CD4-positive, alpha-beta T cell (primary cell): Measurements from ENCODE around the gene AVEN. TPM values are rescaled to one million over a fixed set of nuclear protein-coding genes. Genes with fewer than 3 reads are reported as not detected.

Experiments
- ATAC-seq: fragments of 200-7000 bp; cut with Tn5 transposase; one replicate; pipeline ENCODE4 v1.10.0; 2022; ENCODE audit warnings: mild to moderate bottlenecking; ENCODE audit not compliant: poor library complexity
- CTCF ChIA-PET: fragments of 350-600 bp; sonication (Branson Sonifier 250); formaldehyde crosslinking; loops from one replicate; lab custom pipeline; 2021; ENCODE audit warnings: antibody characterized with exemption, inconsistent platforms; lab: Charles Lee
- POLR2A ChIA-PET: fragments of 350-600 bp; sonication (Branson Sonifier 250); formaldehyde crosslinking; loops from one replicate; lab custom pipeline; 2021; ENCODE audit warnings: antibody characterized with exemption, inconsistent platforms; lab: Charles Lee
- DNase-seq, 14 experiments: peaks; one replicate each; pipeline ENCODE4 v3.0.0-alpha.2; 2013 to 2020; ENCODE audit warnings: mixed read lengths in 2 of 14
- H3K27ac ChIP-seq, 2 donors: one replicate each; pipeline versions ENCODE4 v1.5.1 to v1.7.0; 2013; ENCODE audit warnings: low read length in 2 of 2, low read depth in 1 of 2, mild to moderate bottlenecking in 1 of 2
- H3K27me3 ChIP-seq, 2 experiments: 1 replicate in 1 of 2; 2 replicates in 1 of 2; pipeline versions ENCODE4 v1.6.1 to v1.7.0; 2013; ENCODE audit warnings: low read length in 2 of 2, control low read depth in 1 of 2, mild to moderate bottlenecking in 1 of 2, moderate library complexity in 1 of 2; ENCODE audit not compliant: insufficient read depth in 2 of 2, control insufficient read depth in 1 of 2
- H3K36me3 ChIP-seq: one replicate; pipeline ENCODE4 v1.6.1; 2013; ENCODE audit warnings: low read length, control low read depth; ENCODE audit not compliant: insufficient read depth
- H3K4me1 ChIP-seq: one replicate; pipeline ENCODE4 v1.6.1; 2013; ENCODE audit warnings: low read length, control low read depth; ENCODE audit not compliant: insufficient read depth
- H3K4me3 ChIP-seq: one replicate; pipeline ENCODE4 v1.5.1; 2013; ENCODE audit warnings: mild to moderate bottlenecking, low read length, moderate library complexity
- H3K9me3 ChIP-seq, 2 experiments: 1 replicate in 1 of 2; 2 replicates in 1 of 2; pipeline versions ENCODE4 v1.6.1 to v1.7.0; 2013; ENCODE audit warnings: low read length in 2 of 2, mild to moderate bottlenecking in 2 of 2, control low read depth in 1 of 2, moderate library complexity in 1 of 2; ENCODE audit not compliant: control insufficient read depth in 1 of 2, insufficient read depth in 1 of 2
- H3K27ac Mint-ChIP-seq: one replicate; pipeline ENCODE4 v1.8.0; 2020; ENCODE audit warnings: mixed read lengths
- H3K27me3 Mint-ChIP-seq: one replicate; pipeline ENCODE4 v1.8.0; 2021; ENCODE audit warnings: mixed read lengths
- H3K36me3 Mint-ChIP-seq: one replicate; pipeline ENCODE4 v1.8.0; 2021; ENCODE audit warnings: low read depth, mixed read lengths
- H3K4me1 Mint-ChIP-seq: one replicate; pipeline ENCODE4 v1.8.0; 2021; ENCODE audit warnings: low read depth, mixed read lengths
- H3K4me3 Mint-ChIP-seq: one replicate; pipeline ENCODE4 v1.8.0; 2020; ENCODE audit warnings: mild to moderate bottlenecking, mixed read lengths
- H3K9me3 Mint-ChIP-seq: one replicate; pipeline ENCODE4 v1.8.0; 2020; ENCODE audit warnings: mixed read lengths
- intact Hi-C, 2 experiments: fragments of 100-400 bp; cut with DNase I in 1 of 2; cut with micrococcal nuclease in 1 of 2; formaldehyde crosslinking; loops; one replicate each; pipeline versions ENCODE4 v1.15.1 to v1.9.0; 2023 to 2025; cut with DNase I, micrococcal nuclease
- total RNA-seq, 174 experiments: library from RNA in 2 of 174; stranded (reverse) in 2 of 174; gene quantifications; one replicate each; pipeline ENCODE4 v1.2.3 and lab custom pipeline; 2021 to 2026
- TF ChIP-seq, protein P1 (sequence below): fragments of 200-600 bp; IDR thresholded peaks from one replicate; pipeline ENCODE4 v1.8.0; 2022; ENCODE audit warnings: antibody characterized with exemption, mild to moderate bottlenecking

The AVEN gene
- total RNA-seq, 2 experiments from 2014 or later: 4.5 to 4.9 TPM

DNA sequence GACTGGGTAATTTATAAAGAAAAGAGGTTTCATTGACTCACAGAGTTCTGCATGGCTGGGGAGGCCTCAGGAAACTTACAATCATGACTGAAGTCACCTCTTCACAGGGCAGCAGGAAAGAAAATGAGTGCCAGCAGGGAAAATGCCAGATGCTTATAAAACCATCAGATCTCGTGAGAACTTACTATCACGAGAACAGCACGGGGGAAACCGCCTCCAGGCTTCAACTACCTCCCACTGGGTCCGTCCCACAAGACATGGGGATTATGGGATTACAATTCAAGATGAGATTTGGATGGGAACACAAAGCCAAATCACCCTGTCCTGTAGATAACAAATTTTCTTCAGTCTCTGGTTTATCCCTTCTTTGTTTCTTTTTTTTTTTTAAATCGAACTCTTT, 31.0 kb upstream of the AVEN start:
- intact Hi-C loops: no loop called here
- no peaks in the 10 kb centered on the region for H3K9me3 ChIP-seq
- TF ChIP-seq, protein P1, sequence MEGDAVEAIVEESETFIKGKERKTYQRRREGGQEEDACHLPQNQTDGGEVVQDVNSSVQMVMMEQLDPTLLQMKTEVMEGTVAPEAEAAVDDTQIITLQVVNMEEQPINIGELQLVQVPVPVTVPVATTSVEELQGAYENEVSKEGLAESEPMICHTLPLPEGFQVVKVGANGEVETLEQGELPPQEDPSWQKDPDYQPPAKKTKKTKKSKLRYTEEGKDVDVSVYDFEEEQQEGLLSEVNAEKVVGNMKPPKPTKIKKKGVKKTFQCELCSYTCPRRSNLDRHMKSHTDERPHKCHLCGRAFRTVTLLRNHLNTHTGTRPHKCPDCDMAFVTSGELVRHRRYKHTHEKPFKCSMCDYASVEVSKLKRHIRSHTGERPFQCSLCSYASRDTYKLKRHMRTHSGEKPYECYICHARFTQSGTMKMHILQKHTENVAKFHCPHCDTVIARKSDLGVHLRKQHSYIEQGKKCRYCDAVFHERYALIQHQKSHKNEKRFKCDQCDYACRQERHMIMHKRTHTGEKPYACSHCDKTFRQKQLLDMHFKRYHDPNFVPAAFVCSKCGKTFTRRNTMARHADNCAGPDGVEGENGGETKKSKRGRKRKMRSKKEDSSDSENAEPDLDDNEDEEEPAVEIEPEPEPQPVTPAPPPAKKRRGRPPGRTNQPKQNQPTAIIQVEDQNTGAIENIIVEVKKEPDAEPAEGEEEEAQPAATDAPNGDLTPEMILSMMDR: no peak
- ATAC-seq (no peak), DNase-seq (no peak)
- H3K27me3 ChIP-seq: no peaks in the 10 kb centered on the region
- H3K4me3 ChIP-seq: no peak overlapping the region
- CTCF ChIA-PET: no interaction called here
- Mint-ChIP-seq H3K4me1 (no peaks in the 10 kb centered on the region), H3K27me3 (no peaks in the 10 kb centered on the region), H3K36me3 (no peaks in the 10 kb centered on the region), H3K4me3 (no peak overlapping the region), H3K27ac (no peak overlapping the region), H3K9me3 (no peaks in the 10 kb centered on the region)
- H3K36me3 ChIP-seq: no peaks in the 10 kb centered on the region
- POLR2A ChIA-PET: no interaction called here
- H3K27ac ChIP-seq: no peak overlapping the region
- no peaks in the 10 kb centered on the region for H3K4me1 ChIP-seq

DNA sequence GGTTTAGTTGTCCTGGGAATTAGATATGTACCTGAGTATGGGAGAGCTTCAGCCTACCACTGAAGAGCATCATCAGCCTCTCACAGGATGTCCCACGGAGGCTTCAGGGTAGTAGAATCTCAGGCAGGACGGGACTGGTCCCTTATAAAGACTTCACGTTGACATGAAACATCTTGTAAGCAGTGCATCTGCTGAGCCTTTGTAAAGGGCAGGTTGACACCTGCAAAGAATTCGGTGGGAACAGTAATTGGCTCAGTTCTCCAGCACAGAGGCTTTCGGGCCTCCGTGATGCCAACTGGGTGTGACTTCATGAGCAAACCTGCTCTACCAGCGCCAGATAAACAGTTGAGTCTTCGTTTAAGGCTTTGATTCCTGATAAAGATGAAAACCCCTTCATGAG, 26.9 kb upstream of the AVEN start:
- no peaks in the 10 kb centered on the region for H3K36me3 ChIP-seq
- no peak overlapping the region for H3K27ac ChIP-seq
- no peaks in the 10 kb centered on the region for H3K9me3 ChIP-seq
- no peaks in the 10 kb centered on the region for H3K27me3 Mint-ChIP-seq
- POLR2A ChIA-PET: interaction anchor here (1.0 kb wide), 1 partner anchor 301 kb away, joined by 3 read pairs; the partner anchor contains the start of gene LPCAT4
- CTCF ChIA-PET: no interaction called here
- no peak overlapping the region for H3K4me3 ChIP-seq
- no peak overlapping the region for H3K27ac Mint-ChIP-seq
- no peak overlapping the region for H3K4me3 Mint-ChIP-seq
- intact Hi-C loops: no loop called here
- TF ChIP-seq, protein P1: no peak
- no peaks in the 10 kb centered on the region for H3K9me3 Mint-ChIP-seq
- H3K27me3 ChIP-seq: no peaks in the 10 kb centered on the region
- no peaks in the 10 kb centered on the region for H3K4me1 ChIP-seq
- no peaks in the 10 kb centered on the region for H3K4me1 Mint-ChIP-seq
- H3K36me3 Mint-ChIP-seq: no peaks in the 10 kb centered on the region
- no peak for ATAC-seq
- DNase-seq: no peak

DNA sequence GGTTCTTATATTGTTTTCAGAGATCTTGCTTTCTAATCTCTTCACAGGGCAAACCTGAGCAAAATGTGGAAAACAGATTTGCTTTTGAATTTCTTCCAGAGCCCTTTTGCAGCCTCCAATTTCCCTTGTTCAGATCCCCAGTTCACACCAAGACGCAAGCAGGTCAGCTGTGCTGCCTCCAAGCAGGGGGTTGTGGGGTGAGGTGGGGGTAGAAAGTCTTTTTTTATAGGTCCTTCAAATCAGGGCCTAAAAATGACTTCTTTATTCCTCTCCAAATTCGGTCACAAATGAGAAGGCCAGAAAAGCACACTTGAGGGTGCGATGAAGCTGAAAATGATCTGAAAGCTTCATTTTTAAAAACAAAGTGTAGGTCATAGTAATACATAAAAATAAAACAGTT, 26.3 kb upstream of the AVEN start:
- no peak overlapping the region for H3K4me3 ChIP-seq
- no peaks in the 10 kb centered on the region for H3K9me3 ChIP-seq
- no peaks in the 10 kb centered on the region for H3K36me3 ChIP-seq
- Mint-ChIP-seq H3K4me3 (no peak overlapping the region), H3K36me3 (no peaks in the 10 kb centered on the region), H3K9me3 (no peaks in the 10 kb centered on the region), H3K4me1 (no peaks in the 10 kb centered on the region), H3K27me3 (no peaks in the 10 kb centered on the region), H3K27ac (no peak overlapping the region)
- no peak for DNase-seq
- CTCF ChIA-PET: no interaction called here
- no peak overlapping the region for H3K27ac ChIP-seq
- no peaks in the 10 kb centered on the region for H3K4me1 ChIP-seq
- POLR2A ChIA-PET: interaction anchor here (1.0 kb wide), 1 partner anchor 302 kb away, joined by 3 read pairs; the partner anchor contains the start of gene LPCAT4
- no peaks in the 10 kb centered on the region for H3K27me3 ChIP-seq
- ATAC-seq: no peak
- intact Hi-C loops: no loop called here
- TF ChIP-seq, protein P1: no peak
